ENCODE results near the gene SYPL1. TPM values are rescaled to one million over a fixed set of nuclear protein-coding genes. Genes with fewer than 3 reads are reported as not detected.
"Not testable (repeated sequence)": the region's sequence is repeated elsewhere in the genome, so short reads cannot be mapped to it uniquely, and the experiment has no call there.

The SYPL1 gene
- total RNA-seq = 10 to 100 TPM; 36.7 to 40.3 TPM

GRCh38 chr7:106112118-106112971 is at the start of gene SYPL1:
Gene SYPL1, minus strand, starts transcription at chr7:106112312. Its CDS starts 104 bp downstream, at chr7:106112208.
- H3K4me3 Mint-ChIP-seq = peak within 1 kb of the TSS; percentile 87
- ChIA-PET POLR2A (interaction anchor here (0.6 to 1.8 kb wide), 3 partner anchors 41 to 1055 kb away, joined by 3 to 7 read pairs (median 5); no protein-coding TSS in a partner anchor), CTCF (interaction anchor here (0.9 to 2.4 kb wide), 9 partner anchors 9 to 370 kb away, joined by 3 to 12 read pairs (median 3); no protein-coding TSS in a partner anchor)
- H3K4me1 Mint-ChIP-seq = peaks cover 49% of the 10 kb centered on the region
- no peaks in the 10 kb centered on the region for H3K9me3 Mint-ChIP-seq
- peaks cover 13% of the 10 kb centered on the region for H3K36me3 Mint-ChIP-seq (ENCODE audit: low read depth)
- peak within 1 kb of the TSS; percentile 94 for H3K27ac Mint-ChIP-seq
- H3K27me3 Mint-ChIP-seq = peaks cover 2% of the 10 kb centered on the region
- peak; percentile 93 for DNase-seq

- Mint-ChIP-seq H3K9me3 (no peaks in the 10 kb centered on the region), H3K27ac (no peak overlapping the region), H3K36me3 (ENCODE audit: low read depth) (no peaks in the 10 kb centered on the region), H3K4me1 (peaks cover 13% of the 10 kb centered on the region), H3K27me3 (peaks cover 41% of the 10 kb centered on the region), H3K4me3 (no peak overlapping the region)
- DNase-seq = no peak
- ChIA-PET POLR2A (no interaction called here), CTCF (interaction anchor here (0.5 to 2.8 kb wide), 6 partner anchors 10 to 397 kb away, joined by 3 to 38 read pairs (median 8); no protein-coding TSS in a partner anchor)
Observed at GRCh38 chr7:106155027-106155426, 42.9 kb upstream of the SYPL1 start.

- DNase-seq = peak; percentile 74
- peaks cover 13% of the 10 kb centered on the region for H3K4me1 Mint-ChIP-seq
- peak overlapping the region; percentile 33 for H3K27ac Mint-ChIP-seq
- no peaks in the 10 kb centered on the region for H3K9me3 Mint-ChIP-seq
- no peaks in the 10 kb centered on the region for H3K36me3 Mint-ChIP-seq (ENCODE audit: low read depth)
- H3K27me3 Mint-ChIP-seq = peaks cover 34% of the 10 kb centered on the region
- POLR2A ChIA-PET = no interaction called here
- CTCF ChIA-PET = interaction anchor here (0.6 to 2.8 kb wide), 30 partner anchors 8 to 1165 kb away, joined by 3 to 38 read pairs (median 4); partner anchors contain the start of gene SYPL1
- H3K4me3 Mint-ChIP-seq = no peak overlapping the region
Observed at GRCh38 chr7:106153891-106154449, 41.9 kb upstream of the SYPL1 start.

- H3K27me3 Mint-ChIP-seq = peaks cover 22% of the 10 kb centered on the region
- ChIA-PET POLR2A (no interaction called here), CTCF (interaction anchor here (1.0 to 2.1 kb wide), 3 partner anchors 67 to 105 kb away, joined by 3 to 6 read pairs (median 3); no protein-coding TSS in a partner anchor)
- H3K27ac Mint-ChIP-seq = no peak overlapping the region
- no peak overlapping the region for H3K4me3 Mint-ChIP-seq
- no peak for DNase-seq
- H3K36me3 Mint-ChIP-seq (ENCODE audit: low read depth) = no peaks in the 10 kb centered on the region
- peaks cover 13% of the 10 kb centered on the region for H3K4me1 Mint-ChIP-seq
- H3K9me3 Mint-ChIP-seq = no peaks in the 10 kb centered on the region
Observed at GRCh38 chr7:106152313-106152665, 40.2 kb upstream of the SYPL1 start.

GRCh38 chr7:106151459-106152312 is 39.6 kb upstream of the SYPL1 start:
- no peak overlapping the region for H3K27ac Mint-ChIP-seq

GRCh38 chr7:106143711-106144337 is 31.7 kb upstream of the SYPL1 start:
- no peaks in the 10 kb centered on the region for H3K9me3 Mint-ChIP-seq
- H3K4me1 Mint-ChIP-seq = no peaks in the 10 kb centered on the region
- no peak overlapping the region for H3K27ac Mint-ChIP-seq
- H3K36me3 Mint-ChIP-seq (ENCODE audit: low read depth) = no peaks in the 10 kb centered on the region
- ChIA-PET CTCF (interaction anchor here (1.0 to 3.1 kb wide), 3 partner anchors 11 to 86 kb away, joined by 3 to 8 read pairs (median 3); no protein-coding TSS in a partner anchor), POLR2A (no interaction called here)
- no peak overlapping the region for H3K4me3 Mint-ChIP-seq
- peaks cover 12% of the 10 kb centered on the region for H3K27me3 Mint-ChIP-seq
- no peak for DNase-seq

More at GRCh38 chr7:106151459-106152312, 39.6 kb upstream of the SYPL1 start:
- no peak for DNase-seq
- Mint-ChIP-seq H3K36me3 (ENCODE audit: low read depth) (no peaks in the 10 kb centered on the region), H3K9me3 (no peaks in the 10 kb centered on the region), H3K4me3 (no peak overlapping the region), H3K4me1 (peaks cover 13% of the 10 kb centered on the region), H3K27me3 (peaks cover 19% of the 10 kb centered on the region)
- POLR2A ChIA-PET = no interaction called here
- CTCF ChIA-PET = interaction anchor here (1.1 to 1.7 kb wide), 2 partner anchors 13 to 67 kb away, joined by 3 to 5 read pairs; no protein-coding TSS in a partner anchor

GRCh38 chr7:106142136-106142535 is 30.0 kb upstream of the SYPL1 start:
- no peaks in the 10 kb centered on the region for H3K4me1 Mint-ChIP-seq
- CTCF ChIA-PET = interaction anchor here (0.8 to 1.5 kb wide), 2 partner anchors 8 to 69 kb away, joined by 3 to 4 read pairs; no protein-coding TSS in a partner anchor
- no peaks in the 10 kb centered on the region for H3K36me3 Mint-ChIP-seq (ENCODE audit: low read depth)
- H3K27ac Mint-ChIP-seq = no peak overlapping the region
- DNase-seq = no peak
- POLR2A ChIA-PET = no interaction called here
- peaks cover 12% of the 10 kb centered on the region for H3K27me3 Mint-ChIP-seq
- H3K9me3 Mint-ChIP-seq = no peaks in the 10 kb centered on the region
- no peak overlapping the region for H3K4me3 Mint-ChIP-seq

- POLR2A ChIA-PET = no interaction called here
- Mint-ChIP-seq H3K4me3 (no peak overlapping the region), H3K27ac (no peak overlapping the region), H3K9me3 (no peaks in the 10 kb centered on the region), H3K36me3 (ENCODE audit: low read depth) (no peaks in the 10 kb centered on the region), H3K4me1 (no peaks in the 10 kb centered on the region), H3K27me3 (peaks cover 12% of the 10 kb centered on the region)
- CTCF ChIA-PET = no interaction called here
- no peak for DNase-seq
Observed at GRCh38 chr7:106140406-106141173, 28.5 kb upstream of the SYPL1 start.

- no peak for DNase-seq
- CTCF ChIA-PET = interaction anchor here (1.5 to 1.6 kb wide), 2 partner anchors 11 to 14 kb away, joined by 5 read pairs; no protein-coding TSS in a partner anchor
- Mint-ChIP-seq H3K4me1 (no peaks in the 10 kb centered on the region), H3K4me3 (no peak overlapping the region), H3K36me3 (ENCODE audit: low read depth) (no peaks in the 10 kb centered on the region), H3K9me3 (no peaks in the 10 kb centered on the region), H3K27ac (no peak overlapping the region), H3K27me3 (peaks cover 12% of the 10 kb centered on the region)
- POLR2A ChIA-PET = no interaction called here
Observed at GRCh38 chr7:106139265-106140251, 27.4 kb upstream of the SYPL1 start.

- peak overlapping the region; percentile 4 for H3K27ac Mint-ChIP-seq
- DNase-seq = no peak
- H3K27me3 Mint-ChIP-seq = peaks cover 12% of the 10 kb centered on the region
- no peaks in the 10 kb centered on the region for H3K9me3 Mint-ChIP-seq
- POLR2A ChIA-PET = no interaction called here
- no peak overlapping the region for H3K4me3 Mint-ChIP-seq
- H3K4me1 Mint-ChIP-seq = no peaks in the 10 kb centered on the region
- CTCF ChIA-PET = interaction anchor here (1.5 to 1.6 kb wide), 2 partner anchors 12 to 15 kb away, joined by 5 read pairs; no protein-coding TSS in a partner anchor
- H3K36me3 Mint-ChIP-seq (ENCODE audit: low read depth) = no peaks in the 10 kb centered on the region
Observed at GRCh38 chr7:106138776-106139175, 26.7 kb upstream of the SYPL1 start.

- H3K36me3 Mint-ChIP-seq (ENCODE audit: low read depth); POLR2A ChIA-PET; H3K4me1 Mint-ChIP-seq; DNase-seq; H3K27ac Mint-ChIP-seq; H3K9me3 Mint-ChIP-seq; H3K4me3 Mint-ChIP-seq: not testable (repeated sequence)
- peaks cover 12% of the 10 kb centered on the region for H3K27me3 Mint-ChIP-seq
- CTCF ChIA-PET = interaction anchor here (1.5 to 1.6 kb wide), 2 partner anchors 13 to 16 kb away, joined by 5 read pairs; no protein-coding TSS in a partner anchor
Observed at GRCh38 chr7:106138181-106138580, 26.1 kb upstream of the SYPL1 start.
